Nephron (organoid): ENCODE data around the gene KATNB1.

Source experiments
- H3K27ac Mint-ChIP-seq, 3 experiments: 2 replicates each; pipeline ENCODE4 v1.8.0; 2020; ENCODE audit warnings: mixed read lengths in 3 of 3, mild to moderate bottlenecking in 2 of 3, moderate library complexity in 1 of 3
- H3K27me3 Mint-ChIP-seq: 2 replicates; pipeline ENCODE4 v1.8.0; 2021; ENCODE audit warnings: low read depth, mild to moderate bottlenecking, moderate library complexity, mixed read lengths
- H3K36me3 Mint-ChIP-seq: 2 replicates; pipeline ENCODE4 v1.8.0; 2020; ENCODE audit warnings: low read depth, mixed read lengths
- H3K4me1 Mint-ChIP-seq: 2 replicates; pipeline ENCODE4 v1.8.0; 2020; ENCODE audit warnings: mixed read lengths
- H3K4me3 Mint-ChIP-seq, 3 experiments: 2 replicates each; pipeline ENCODE4 v1.8.0; 2020; ENCODE audit warnings: mild to moderate bottlenecking in 3 of 3, mixed read lengths in 3 of 3, moderate library complexity in 2 of 3
- H3K9me3 Mint-ChIP-seq: 2 replicates; pipeline ENCODE4 v1.8.0; 2020; ENCODE audit warnings: mixed read lengths
- CTCF ChIP-seq, 3 experiments: fragments of 200-600 bp; sonication (generic); IDR thresholded peaks; one replicate each; pipeline ENCODE4 v1.5.0; 2021; ENCODE audit warnings: antibody characterized with exemption in 3 of 3; ENCODE audit not compliant: unreplicated experiment in 3 of 3

The KATNB1 gene

GRCh38 chr16:57720142-57720575 lies 15.4 kb upstream of the KATNB1 start:
- Mint-ChIP-seq H3K27me3 (peaks cover 5% of the 10 kb centered on the region), H3K4me3 (no peak overlapping the region), H3K4me1 (no peaks in the 10 kb centered on the region), H3K9me3 (no peaks in the 10 kb centered on the region), H3K36me3 (no peaks in the 10 kb centered on the region), H3K27ac (no peak overlapping the region)
- TF ChIP-seq CTCF (IDR thresholded peaks at IDR 0.05; ENCODE audit: unreplicated experiment in 3 of 3), result peak; percentile 38 to 51 (median 40)

- Mint-ChIP-seq H3K36me3 (no peaks in the 10 kb centered on the region), H3K4me1 (no peaks in the 10 kb centered on the region), H3K27me3 (peaks cover 3% of the 10 kb centered on the region), H3K4me3 (no peak overlapping the region), H3K27ac (peak overlapping the region in 1 of 3 experiments; percentile 59), H3K9me3 (no peaks in the 10 kb centered on the region)
- no peak for TF ChIP-seq CTCF (IDR thresholded peaks at IDR 0.05; ENCODE audit: unreplicated experiment in 3 of 3)
Observed at GRCh38 chr16:57721356-57722209, 14.0 kb upstream of the KATNB1 start.

GRCh38 chr16:57722210-57722499 lies 13.4 kb upstream of the KATNB1 start:
- no peaks in the 10 kb centered on the region for H3K4me1 Mint-ChIP-seq
- no peaks in the 10 kb centered on the region for H3K9me3 Mint-ChIP-seq
- no peak overlapping the region for H3K27ac Mint-ChIP-seq
- no peak for TF ChIP-seq CTCF (IDR thresholded peaks at IDR 0.05; ENCODE audit: unreplicated experiment in 3 of 3)
- no peaks in the 10 kb centered on the region for H3K27me3 Mint-ChIP-seq
- no peaks in the 10 kb centered on the region for H3K36me3 Mint-ChIP-seq
- H3K4me3 Mint-ChIP-seq, result no peak overlapping the region

GRCh38 chr16:57722651-57723050 lies 12.9 kb upstream of the KATNB1 start:
- no peak for TF ChIP-seq CTCF (IDR thresholded peaks at IDR 0.05; ENCODE audit: unreplicated experiment in 3 of 3)
- no peak overlapping the region for H3K27ac Mint-ChIP-seq
- H3K9me3 Mint-ChIP-seq, result no peaks in the 10 kb centered on the region
- no peaks in the 10 kb centered on the region for H3K36me3 Mint-ChIP-seq
- no peaks in the 10 kb centered on the region for H3K4me1 Mint-ChIP-seq
- peaks cover 1% of the 10 kb centered on the region for H3K27me3 Mint-ChIP-seq
- no peak overlapping the region for H3K4me3 Mint-ChIP-seq

- Mint-ChIP-seq H3K9me3 (no peaks in the 10 kb centered on the region), H3K4me1 (no peaks in the 10 kb centered on the region), H3K4me3 (no peak overlapping the region), H3K36me3 (no peaks in the 10 kb centered on the region), H3K27me3 (peaks cover 3% of the 10 kb centered on the region), H3K27ac (no peak overlapping the region)
- TF ChIP-seq CTCF (IDR thresholded peaks at IDR 0.05; ENCODE audit: unreplicated experiment in 3 of 3), result peak in 1 of 3 experiments; percentile 22
Observed at GRCh38 chr16:57723170-57723569, 12.4 kb upstream of the KATNB1 start.

GRCh38 chr16:57724531-57724930 lies 11.0 kb upstream of the KATNB1 start:
- no peak for TF ChIP-seq CTCF (IDR thresholded peaks at IDR 0.05; ENCODE audit: unreplicated experiment in 3 of 3)
- Mint-ChIP-seq H3K36me3 (no peaks in the 10 kb centered on the region), H3K4me3 (no peak overlapping the region), H3K27ac (no peak overlapping the region), H3K9me3 (no peaks in the 10 kb centered on the region), H3K4me1 (no peaks in the 10 kb centered on the region), H3K27me3 (peaks cover 3% of the 10 kb centered on the region)
